ENCODE data around the gene CDH4. TPM values are rescaled to one million over a fixed set of nuclear protein-coding genes. Genes with fewer than 3 reads are reported as not detected.

Gene CDH4
- total and polyA plus RNA-seq, 2 of the 8 experiments (the other 6 are each of a cell fraction or from before 2014, with no cell fraction given): 4.3 to 7.9 TPM

GRCh38 chr20:61806314-61806713, 554.3 kb downstream of the CDH4 start:
- no peak overlapping the region for H2BK5ac ChIP-seq (ENCODE audit: low read depth, low read length)
- CTCF ChIA-PET (ENCODE audit: partially characterized antibody): interaction anchor here (1.0 to 1.3 kb wide), 2 partner anchors 69 to 291 kb away, joined by 3 to 5 read pairs; no protein-coding TSS in a partner anchor
- 85% methylated on average over 16 of the region's 16 CpGs; no CpG with 5 or more reads in 1 of the 2 experiments for WGBS, 2 experiments (ENCODE audit: extremely low coverage in 1 of 2, insufficient coverage in 1 of 2, insufficient read length in 1 of 2, insufficient replicate concordance in 2 of 2, low coverage in 1 of 2, low lambda C conversion rate in 2 of 2, missing lambda C conversion rate in 1 of 2)
- no peaks in the 10 kb centered on the region for H3K79me1 ChIP-seq (ENCODE audit: low read depth, low read length)
- no peak overlapping the region for H4K8ac ChIP-seq (ENCODE audit: extremely low read depth, insufficient read depth, low read length)
- H3K9me3 ChIP-seq (ENCODE audit: insufficient read depth in 2 of 2, low read depth in 1 of 2, low read length in 1 of 2): no peaks in the 10 kb centered on the region
- H3K4me1 ChIP-seq (replicated peaks in 1 of 4; ENCODE audit: control insufficient read depth in 3 of 4, insufficient read depth in 4 of 4, low read length in 3 of 4): peaks cover 0 to 2% (median 0%) of the 10 kb centered on the region in 4 experiments; a peak in 2 of 7 replicates
- DNase-seq (ENCODE audit: low read depth in 1 of 2, low spot score in 2 of 2) (no peak), FAIRE-seq (no peak)
- no peak overlapping the region for H3K4ac ChIP-seq (replicated peaks; ENCODE audit: insufficient read length, low read depth, low read length)
- no peaks in the 10 kb centered on the region for H3K23me2 ChIP-seq (ENCODE audit: low read depth, low read length)
- H2BK12ac ChIP-seq (ENCODE audit: low read depth, low read length): no peak overlapping the region
- H2AFZ ChIP-seq (ENCODE audit: low read length): no peak overlapping the region
- peaks cover 0 to 7% of the 10 kb centered on the region in 2 experiments for H4K20me1 ChIP-seq (replicated peaks in 1 of 2; ENCODE audit: control insufficient read depth in 1 of 2, insufficient read depth in 2 of 2, low read length in 2 of 2)
- no peak overlapping the region for H3K56ac ChIP-seq (replicated peaks; ENCODE audit: insufficient read length, low read depth, low read length)
- no peak overlapping the region for H4K91ac ChIP-seq (replicated peaks; ENCODE audit: insufficient read length, low read length)
- H3K4me3 ChIP-seq (ENCODE audit: extremely low read depth in 1 of 4, insufficient read depth in 2 of 4, low read depth in 3 of 4, low read length in 4 of 4): no peak overlapping the region
- H3K23ac ChIP-seq (ENCODE audit: insufficient read length): no peak overlapping the region
- no peak overlapping the region for H2AK5ac ChIP-seq (ENCODE audit: low read depth, low read length)
- H3K79me2 ChIP-seq (ENCODE audit: control insufficient read depth in 1 of 2, insufficient read depth in 2 of 2, low read length in 2 of 2): no peaks in the 10 kb centered on the region
- no peak overlapping the region for H3K9ac ChIP-seq (replicated peaks in 1 of 4; ENCODE audit: extremely low read depth in 1 of 4, low read depth in 3 of 4, low read length in 3 of 4)
- H2BK120ac ChIP-seq (replicated peaks; ENCODE audit: low read depth, low read length): no peak overlapping the region
- peaks cover 0 to 5% (median 2%) of the 10 kb centered on the region in 4 experiments; a peak in 3 of 7 replicates for H3K27me3 ChIP-seq (replicated peaks in 1 of 4; ENCODE audit: control insufficient read depth in 3 of 4, extremely low read depth in 1 of 4, insufficient read depth in 3 of 4, low read length in 3 of 4)
- H3K36me3 ChIP-seq (ENCODE audit: control insufficient read depth in 2 of 4, insufficient read depth in 4 of 4, low read length in 3 of 4): no peaks in the 10 kb centered on the region
- POLR2A ChIA-PET (ENCODE audit: partially characterized antibody): no interaction called here
- H3K4me2 ChIP-seq (ENCODE audit: insufficient read depth in 1 of 2, low read depth in 2 of 2, low read length in 2 of 2): no peak overlapping the region
- H3K14ac ChIP-seq (ENCODE audit: insufficient read length): no peak overlapping the region
- H3K27ac ChIP-seq (ENCODE audit: low read depth, low read length): no peak overlapping the region
- no peak overlapping the region for H4K5ac ChIP-seq (ENCODE audit: insufficient read length, low read depth, low read length)
- H2BK15ac ChIP-seq (ENCODE audit: low read length): no peak overlapping the region
- no peak overlapping the region for H2BK20ac ChIP-seq (ENCODE audit: low read length)
- no peak overlapping the region for H3K18ac ChIP-seq (ENCODE audit: extremely low read depth, low read length)
- no peak for TF ChIP-seq HDAC2 (IDR thresholded peaks at IDR 0.05; ENCODE audit: borderline replicate concordance in 1 of 2, low read depth in 2 of 2, low read length in 2 of 2)
- TF ChIP-seq GABPA (IDR thresholded peaks at IDR 0.05; ENCODE audit: borderline replicate concordance, insufficient read depth, low read length): no peak

Measured in H1 (cell line).